Choroid plexus epithelial cell (primary cell): ENCODE measurements around the gene TMEM245.
A peak's percentile ranks its signal among the peaks of the same experiment; 100 is the strongest.

Source experiments
- DNase-seq: peaks from one replicate; pipeline ENCODE4 v3.0.0-alpha.2; 2010; ENCODE audit warnings: low read depth
- H3K4me3 ChIP-seq: 2 replicates; pipeline ENCODE4 v1.5.1; 2011; ENCODE audit warnings: low read depth, mild to moderate bottlenecking, control low read depth, low read length, moderate library complexity
- TF ChIP-seq, protein P1 (sequence below): conservative IDR thresholded peaks from 2 replicates; pipeline ENCODE4 v1.5.1; 2011; ENCODE audit warnings: low read depth, mild to moderate bottlenecking, control low read depth, inconsistent platforms, low read length, moderate library complexity

Gene TMEM245

GRCh38 chr9:109119439-109120203 is at the start of gene TMEM245:
TMEM245 (minus strand) TSS chr9:109119947; CDS start chr9:109119913, 34 bp downstream.
- TF ChIP-seq, protein P1, sequence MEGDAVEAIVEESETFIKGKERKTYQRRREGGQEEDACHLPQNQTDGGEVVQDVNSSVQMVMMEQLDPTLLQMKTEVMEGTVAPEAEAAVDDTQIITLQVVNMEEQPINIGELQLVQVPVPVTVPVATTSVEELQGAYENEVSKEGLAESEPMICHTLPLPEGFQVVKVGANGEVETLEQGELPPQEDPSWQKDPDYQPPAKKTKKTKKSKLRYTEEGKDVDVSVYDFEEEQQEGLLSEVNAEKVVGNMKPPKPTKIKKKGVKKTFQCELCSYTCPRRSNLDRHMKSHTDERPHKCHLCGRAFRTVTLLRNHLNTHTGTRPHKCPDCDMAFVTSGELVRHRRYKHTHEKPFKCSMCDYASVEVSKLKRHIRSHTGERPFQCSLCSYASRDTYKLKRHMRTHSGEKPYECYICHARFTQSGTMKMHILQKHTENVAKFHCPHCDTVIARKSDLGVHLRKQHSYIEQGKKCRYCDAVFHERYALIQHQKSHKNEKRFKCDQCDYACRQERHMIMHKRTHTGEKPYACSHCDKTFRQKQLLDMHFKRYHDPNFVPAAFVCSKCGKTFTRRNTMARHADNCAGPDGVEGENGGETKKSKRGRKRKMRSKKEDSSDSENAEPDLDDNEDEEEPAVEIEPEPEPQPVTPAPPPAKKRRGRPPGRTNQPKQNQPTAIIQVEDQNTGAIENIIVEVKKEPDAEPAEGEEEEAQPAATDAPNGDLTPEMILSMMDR = no peak
- DNase-seq = peak; percentile 100
- H3K4me3 ChIP-seq = peak within 1 kb of the TSS; percentile 91

GRCh38 chr9:109168170-109168569 is 48.4 kb upstream of the TMEM245 start:
- no peak for DNase-seq
- H3K4me3 ChIP-seq = no peak overlapping the region
- TF ChIP-seq, protein P1 = no peak

GRCh38 chr9:109167716-109168115 is 48.0 kb upstream of the TMEM245 start:
- H3K4me3 ChIP-seq = no peak overlapping the region
- no peak for DNase-seq
- TF ChIP-seq, protein P1 = no peak

- no peak for DNase-seq
- H3K4me3 ChIP-seq = peak within 1 kb of the TSS; percentile 44
- TF ChIP-seq, protein P1 = no peak
Observed at GRCh38 chr9:109166771-109167601, 47.2 kb upstream of the TMEM245 start, which contains the start of gene FRRS1L. FRRS1L (minus strand) TSS chr9:109167249; CDS start chr9:109167138, 111 bp downstream.

- DNase-seq = no peak
- no peak overlapping the region for H3K4me3 ChIP-seq
- TF ChIP-seq, protein P1 = no peak
Observed at GRCh38 chr9:109166171-109166770, 46.5 kb upstream of the TMEM245 start.

GRCh38 chr9:109164042-109164441 is 44.3 kb upstream of the TMEM245 start:
- no peak for DNase-seq
- TF ChIP-seq, protein P1 = no peak
- no peak overlapping the region for H3K4me3 ChIP-seq
